AG09309 (cell line): ENCODE data around the gene WIPI1.
"Not testable (repeated sequence)": the region's sequence is repeated elsewhere in the genome, so short reads cannot be mapped to it uniquely, and the experiment has no call there.

Experiments
- DNase-seq: peaks from one replicate; pipeline ENCODE4 v3.0.0-alpha.2; 2010; ENCODE audit warnings: low read depth
- H3K4me3 ChIP-seq: 2 replicates; pipeline ENCODE4 v1.5.1; 2011; ENCODE audit warnings: mild to moderate bottlenecking, low read depth, low read length, moderate library complexity; ENCODE audit not compliant: control insufficient read depth
- CTCF ChIP-seq: IDR thresholded peaks from 2 replicates; pipeline ENCODE4 v1.5.1; 2011; ENCODE audit warnings: mild to moderate bottlenecking, low read depth, low read length, inconsistent platforms; ENCODE audit not compliant: insufficient read depth, control insufficient read depth; ENCODE audit errors: missing control alignments

WIPI1 gene

DNA sequence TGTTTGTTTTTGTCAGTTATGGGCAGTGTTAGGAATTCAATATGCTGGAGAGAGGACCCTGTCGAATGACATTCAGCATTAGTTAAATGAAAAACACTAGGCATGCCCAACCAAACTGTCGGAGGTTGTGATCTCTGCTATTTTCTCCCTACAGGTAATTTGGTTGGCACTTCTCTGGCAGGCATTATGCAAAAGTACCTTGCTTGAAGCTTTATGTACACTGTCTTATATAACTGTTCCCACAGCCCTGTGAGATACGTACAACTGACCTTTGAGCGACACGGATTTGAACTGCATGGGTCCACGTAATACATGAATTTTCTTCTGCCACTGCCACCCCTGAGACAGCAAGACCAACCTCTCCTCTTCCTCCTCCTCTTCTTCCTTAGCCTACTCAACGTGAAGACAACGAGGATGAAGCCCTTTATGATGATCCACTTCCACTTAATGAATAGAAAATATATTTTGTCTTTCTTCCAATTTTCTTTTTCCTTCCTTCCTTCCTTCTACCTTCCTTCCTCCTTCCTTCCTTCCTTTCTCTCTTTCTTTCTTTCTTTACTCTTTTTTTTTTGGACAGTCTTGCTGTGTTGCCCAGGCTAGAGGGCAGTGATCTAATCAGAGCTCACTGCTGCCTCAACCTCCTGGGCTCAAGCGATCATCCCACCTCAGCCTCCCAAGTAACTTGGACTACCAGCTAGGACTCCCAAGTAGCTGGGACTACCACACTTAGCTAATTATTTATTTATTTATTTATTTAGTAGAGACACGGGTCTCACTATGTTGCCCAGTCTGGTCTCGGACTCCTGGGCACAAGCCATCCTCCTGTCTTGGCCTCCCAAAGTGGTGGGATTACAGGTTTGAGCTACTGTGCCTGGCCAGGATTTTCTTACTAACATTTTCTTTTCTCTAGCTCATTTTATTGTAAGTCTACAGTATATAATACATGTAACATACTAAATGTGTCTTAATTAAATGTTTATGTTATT is 77.3 kb downstream of the WIPI1 start:
- no peak for TF ChIP-seq CTCF

GRCh38 chr17:68379177-68379510 is 78.2 kb downstream of the WIPI1 start:
- H3K4me3 ChIP-seq = no peak overlapping the region
- TF ChIP-seq CTCF = no peak
- DNase-seq = no peak

More for the DNA sequence above, 77.3 kb downstream of the WIPI1 start:
- H3K4me3 ChIP-seq = no peak overlapping the region
- no peak for DNase-seq

- peak; percentile 89 for DNase-seq
- peak overlapping the region; percentile 5; the same call in 1 of the 2 replicates for H3K4me3 ChIP-seq
- TF ChIP-seq CTCF = no peak
Observed at GRCh38 chr17:68378268-68379176, 78.8 kb downstream of the WIPI1 start.

DNA sequence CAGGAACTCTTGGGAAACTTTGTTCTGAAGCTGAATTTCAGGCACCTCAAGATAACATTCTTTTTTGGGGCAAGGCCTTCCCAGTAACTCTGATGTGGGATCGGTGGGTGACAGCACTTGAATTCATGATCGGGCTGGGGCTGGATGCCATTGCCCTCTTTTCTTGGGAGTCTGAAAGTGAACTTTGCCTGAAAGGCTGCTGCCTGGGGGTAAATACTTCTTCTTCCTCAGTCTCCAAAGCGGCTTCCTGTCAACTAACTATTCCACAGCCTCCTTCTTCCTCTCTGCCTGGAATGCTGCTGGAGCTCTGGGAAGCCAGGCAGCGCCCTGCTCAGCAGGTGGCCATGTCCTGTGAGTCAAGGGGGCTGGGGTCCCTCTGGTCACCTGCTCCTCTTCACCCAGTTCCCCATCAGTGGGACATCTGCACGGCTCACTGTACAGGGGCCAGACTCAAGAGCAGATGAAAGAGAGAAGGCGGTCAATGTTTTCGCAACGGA is 79.5 kb downstream of the WIPI1 start:
- DNase-seq = no peak
- no peak overlapping the region; the same call in 1 of the 2 replicates for H3K4me3 ChIP-seq
- TF ChIP-seq CTCF = no peak

- not testable (repeated sequence) for DNase-seq, H3K4me3 ChIP-seq
Observed at GRCh38 chr17:68376178-68376577, 81.1 kb downstream of the WIPI1 start.

DNA sequence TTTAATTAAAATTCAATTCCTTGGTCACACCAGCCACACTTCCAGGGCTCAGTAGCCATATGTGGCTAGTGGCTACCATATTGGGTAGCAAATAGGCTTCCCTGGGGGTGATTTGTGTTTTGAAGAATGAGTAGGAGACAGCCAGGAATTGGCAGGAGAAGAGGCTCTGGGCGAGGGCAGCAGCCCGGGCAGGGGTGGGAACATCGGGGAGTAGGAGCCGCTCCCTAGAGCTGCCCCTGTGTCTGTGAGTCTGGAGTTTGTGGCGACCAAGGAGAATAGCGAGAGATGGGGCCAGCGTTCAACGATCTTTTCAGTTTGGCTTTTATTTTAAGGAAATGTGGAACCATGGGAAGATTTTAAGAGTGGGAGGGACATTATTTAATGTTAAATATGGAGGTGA is 81.7 kb downstream of the WIPI1 start:
- no peak for TF ChIP-seq CTCF
- no peak for DNase-seq
- H3K4me3 ChIP-seq = no peak overlapping the region
